HL-60 (cell line): ENCODE results near the gene CBR4.

Source experiments
- GABPA ChIP-seq: IDR thresholded peaks from 2 replicates; pipeline ENCODE4 v1.6.1; 2012; ENCODE audit warnings: low read depth
- POLR2AphosphoS5 ChIP-seq: IDR thresholded peaks from 2 replicates; pipeline ENCODE4 v1.6.1; 2012; ENCODE audit warnings: low read depth
- TF ChIP-seq, protein P1 (sequence below): IDR thresholded peaks from one replicate; pipeline ENCODE4 v1.5.1; 2011; ENCODE audit warnings: low read length, control low read depth, inconsistent platforms; ENCODE audit not compliant: insufficient read depth
- TF ChIP-seq, protein P2 (sequence below): IDR thresholded peaks from 2 replicates; pipeline ENCODE4 v1.6.1; 2012; ENCODE audit warnings: low read depth; ENCODE audit not compliant: insufficient replicate concordance

DNA sequence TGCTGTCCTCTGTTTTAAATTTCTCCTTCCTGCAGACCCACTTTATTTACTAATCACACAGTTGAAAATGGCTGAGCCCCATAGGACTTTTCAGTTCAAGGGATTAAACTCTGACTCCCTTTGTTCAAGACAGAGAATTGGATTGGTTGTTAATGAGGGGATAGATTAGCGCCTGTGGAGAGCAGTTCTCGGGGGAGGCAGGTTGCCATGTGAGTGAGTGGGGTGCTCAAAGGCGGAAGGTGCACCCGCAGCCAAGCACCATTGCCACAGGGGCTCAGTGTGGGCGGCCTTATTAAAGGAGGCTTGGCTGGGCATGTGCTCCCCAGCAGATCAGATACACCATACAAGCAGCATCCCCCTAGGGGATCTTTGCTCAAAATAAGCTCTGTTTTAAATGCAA lies 7.9 kb upstream of the CBR4 start:
- TF ChIP-seq POLR2AphosphoS5 (no peak), GABPA (no peak)
- TF ChIP-seq, protein P1, sequence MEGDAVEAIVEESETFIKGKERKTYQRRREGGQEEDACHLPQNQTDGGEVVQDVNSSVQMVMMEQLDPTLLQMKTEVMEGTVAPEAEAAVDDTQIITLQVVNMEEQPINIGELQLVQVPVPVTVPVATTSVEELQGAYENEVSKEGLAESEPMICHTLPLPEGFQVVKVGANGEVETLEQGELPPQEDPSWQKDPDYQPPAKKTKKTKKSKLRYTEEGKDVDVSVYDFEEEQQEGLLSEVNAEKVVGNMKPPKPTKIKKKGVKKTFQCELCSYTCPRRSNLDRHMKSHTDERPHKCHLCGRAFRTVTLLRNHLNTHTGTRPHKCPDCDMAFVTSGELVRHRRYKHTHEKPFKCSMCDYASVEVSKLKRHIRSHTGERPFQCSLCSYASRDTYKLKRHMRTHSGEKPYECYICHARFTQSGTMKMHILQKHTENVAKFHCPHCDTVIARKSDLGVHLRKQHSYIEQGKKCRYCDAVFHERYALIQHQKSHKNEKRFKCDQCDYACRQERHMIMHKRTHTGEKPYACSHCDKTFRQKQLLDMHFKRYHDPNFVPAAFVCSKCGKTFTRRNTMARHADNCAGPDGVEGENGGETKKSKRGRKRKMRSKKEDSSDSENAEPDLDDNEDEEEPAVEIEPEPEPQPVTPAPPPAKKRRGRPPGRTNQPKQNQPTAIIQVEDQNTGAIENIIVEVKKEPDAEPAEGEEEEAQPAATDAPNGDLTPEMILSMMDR, result no peak
- TF ChIP-seq, protein P2, sequence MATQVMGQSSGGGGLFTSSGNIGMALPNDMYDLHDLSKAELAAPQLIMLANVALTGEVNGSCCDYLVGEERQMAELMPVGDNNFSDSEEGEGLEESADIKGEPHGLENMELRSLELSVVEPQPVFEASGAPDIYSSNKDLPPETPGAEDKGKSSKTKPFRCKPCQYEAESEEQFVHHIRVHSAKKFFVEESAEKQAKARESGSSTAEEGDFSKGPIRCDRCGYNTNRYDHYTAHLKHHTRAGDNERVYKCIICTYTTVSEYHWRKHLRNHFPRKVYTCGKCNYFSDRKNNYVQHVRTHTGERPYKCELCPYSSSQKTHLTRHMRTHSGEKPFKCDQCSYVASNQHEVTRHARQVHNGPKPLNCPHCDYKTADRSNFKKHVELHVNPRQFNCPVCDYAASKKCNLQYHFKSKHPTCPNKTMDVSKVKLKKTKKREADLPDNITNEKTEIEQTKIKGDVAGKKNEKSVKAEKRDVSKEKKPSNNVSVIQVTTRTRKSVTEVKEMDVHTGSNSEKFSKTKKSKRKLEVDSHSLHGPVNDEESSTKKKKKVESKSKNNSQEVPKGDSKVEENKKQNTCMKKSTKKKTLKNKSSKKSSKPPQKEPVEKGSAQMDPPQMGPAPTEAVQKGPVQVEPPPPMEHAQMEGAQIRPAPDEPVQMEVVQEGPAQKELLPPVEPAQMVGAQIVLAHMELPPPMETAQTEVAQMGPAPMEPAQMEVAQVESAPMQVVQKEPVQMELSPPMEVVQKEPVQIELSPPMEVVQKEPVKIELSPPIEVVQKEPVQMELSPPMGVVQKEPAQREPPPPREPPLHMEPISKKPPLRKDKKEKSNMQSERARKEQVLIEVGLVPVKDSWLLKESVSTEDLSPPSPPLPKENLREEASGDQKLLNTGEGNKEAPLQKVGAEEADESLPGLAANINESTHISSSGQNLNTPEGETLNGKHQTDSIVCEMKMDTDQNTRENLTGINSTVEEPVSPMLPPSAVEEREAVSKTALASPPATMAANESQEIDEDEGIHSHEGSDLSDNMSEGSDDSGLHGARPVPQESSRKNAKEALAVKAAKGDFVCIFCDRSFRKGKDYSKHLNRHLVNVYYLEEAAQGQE, result no peak
